GM03348 (cell line): ENCODE data around the gene DESI1.
"Not testable (repeated sequence)": the region's sequence is repeated elsewhere in the genome, so short reads cannot be mapped to it uniquely, and the experiment has no call there.

Experiments used
- DNase-seq: peaks from one replicate; pipeline ENCODE4 v3.0.0; 2012; ENCODE audit warnings: low spot score

DESI1 gene

GRCh38 chr22:41620589-41621098 is at the start of gene DESI1:
TSS of gene DESI1 (minus strand) at chr22:41621043. CDS start at chr22:41620839, 204 bp downstream.
- no peak for DNase-seq

- peak; percentile 72 for DNase-seq
Observed at GRCh38 chr22:41668971-41669911, 48.4 kb upstream of the DESI1 start.

GRCh38 chr22:41664951-41665350 is 44.1 kb upstream of the DESI1 start:
- no peak for DNase-seq

- no peak for DNase-seq
Observed at GRCh38 chr22:41664490-41664889, 43.6 kb upstream of the DESI1 start.

GRCh38 chr22:41663594-41663993 is 42.8 kb upstream of the DESI1 start:
- not testable (repeated sequence) for DNase-seq

- no peak for DNase-seq
Observed at GRCh38 chr22:41661713-41662112, 40.9 kb upstream of the DESI1 start.

- DNase-seq = no peak
Observed at GRCh38 chr22:41661088-41661487, 40.2 kb upstream of the DESI1 start.

GRCh38 chr22:41660416-41660815 is 39.6 kb upstream of the DESI1 start:
- no peak for DNase-seq

- no peak for DNase-seq
Observed at GRCh38 chr22:41659941-41660340, 39.1 kb upstream of the DESI1 start.

GRCh38 chr22:41658869-41659268 is 38.0 kb upstream of the DESI1 start:
- no peak for DNase-seq

GRCh38 chr22:41657709-41658108 is 36.9 kb upstream of the DESI1 start:
- DNase-seq = no peak

GRCh38 chr22:41656556-41656955 is 35.7 kb upstream of the DESI1 start:
- DNase-seq = no peak

- no peak for DNase-seq
Observed at GRCh38 chr22:41654322-41654721, 33.5 kb upstream of the DESI1 start.

- DNase-seq = no peak
Observed at GRCh38 chr22:41650821-41651220, 30.0 kb upstream of the DESI1 start.

- DNase-seq = no peak
Observed at GRCh38 chr22:41650229-41650628, 29.4 kb upstream of the DESI1 start.

- DNase-seq = no peak
Observed at GRCh38 chr22:41648432-41648831, 27.6 kb upstream of the DESI1 start.

- DNase-seq = no peak
Observed at GRCh38 chr22:41647771-41648170, 26.9 kb upstream of the DESI1 start.

- no peak for DNase-seq
Observed at GRCh38 chr22:41642331-41643110, 21.7 kb upstream of the DESI1 start.

GRCh38 chr22:41641854-41642253 is 21.0 kb upstream of the DESI1 start:
- no peak for DNase-seq

GRCh38 chr22:41638748-41639147 is 17.9 kb upstream of the DESI1 start:
- DNase-seq = no peak

GRCh38 chr22:41638124-41638523 is 17.3 kb upstream of the DESI1 start:
- DNase-seq = no peak

GRCh38 chr22:41637623-41638022 is 16.8 kb upstream of the DESI1 start:
- DNase-seq = not testable (repeated sequence)

GRCh38 chr22:41636467-41636866 is 15.6 kb upstream of the DESI1 start:
- peak; percentile 26 for DNase-seq
